Liver (tissue), 3 donors: ENCODE results near the gene PIP4K2A.

Experiments used
- EGR1 ChIP-seq, 2 donors: IDR thresholded peaks; 2 replicates each; pipeline ENCODE4 v1.6.1; 2016 to 2018; ENCODE audit warnings: antibody characterized with exemption in 2 of 2, low read depth in 2 of 2
- GABPA ChIP-seq, 2 donors: IDR thresholded peaks in 1 of 2; conservative IDR thresholded peaks in 1 of 2; 2 replicates each; pipeline ENCODE4 v1.6.1; 2016; ENCODE audit warnings: antibody characterized with exemption in 2 of 2, mild to moderate bottlenecking in 1 of 2, moderate library complexity in 1 of 2
- MAX ChIP-seq: IDR thresholded peaks from 2 replicates; pipeline ENCODE4 v1.6.1; 2016; ENCODE audit warnings: antibody characterized with exemption
- TF ChIP-seq, protein P1 (sequence below): fragments of 150-350 bp; IDR thresholded peaks from 2 replicates; pipeline ENCODE4 v1.5.1; 2017; ENCODE audit warnings: improper control_type of control experiment, low read depth, low read length; ENCODE audit not compliant: missing input control
- donor health status: healthy.
- donor health status: healthy.

GRCh38 chr10:22626784-22627183, 87.6 kb downstream of the PIP4K2A start:
- TF ChIP-seq MAX (no peak), GABPA (IDR thresholded peaks at IDR 0.05 in 1 of 2, conservative IDR thresholded peaks at IDR 0.05 in 1 of 2) (no peak), EGR1 (IDR thresholded peaks at IDR 0.05; ENCODE audit: low read depth in 2 of 2) (no peak)
- TF ChIP-seq, protein P1, sequence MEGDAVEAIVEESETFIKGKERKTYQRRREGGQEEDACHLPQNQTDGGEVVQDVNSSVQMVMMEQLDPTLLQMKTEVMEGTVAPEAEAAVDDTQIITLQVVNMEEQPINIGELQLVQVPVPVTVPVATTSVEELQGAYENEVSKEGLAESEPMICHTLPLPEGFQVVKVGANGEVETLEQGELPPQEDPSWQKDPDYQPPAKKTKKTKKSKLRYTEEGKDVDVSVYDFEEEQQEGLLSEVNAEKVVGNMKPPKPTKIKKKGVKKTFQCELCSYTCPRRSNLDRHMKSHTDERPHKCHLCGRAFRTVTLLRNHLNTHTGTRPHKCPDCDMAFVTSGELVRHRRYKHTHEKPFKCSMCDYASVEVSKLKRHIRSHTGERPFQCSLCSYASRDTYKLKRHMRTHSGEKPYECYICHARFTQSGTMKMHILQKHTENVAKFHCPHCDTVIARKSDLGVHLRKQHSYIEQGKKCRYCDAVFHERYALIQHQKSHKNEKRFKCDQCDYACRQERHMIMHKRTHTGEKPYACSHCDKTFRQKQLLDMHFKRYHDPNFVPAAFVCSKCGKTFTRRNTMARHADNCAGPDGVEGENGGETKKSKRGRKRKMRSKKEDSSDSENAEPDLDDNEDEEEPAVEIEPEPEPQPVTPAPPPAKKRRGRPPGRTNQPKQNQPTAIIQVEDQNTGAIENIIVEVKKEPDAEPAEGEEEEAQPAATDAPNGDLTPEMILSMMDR: no peak
